Esophagus muscularis mucosa (tissue), 4 donors: ENCODE data around the gene CCDC78. TPM values are rescaled to one million over a fixed set of nuclear protein-coding genes. Genes with fewer than 3 reads are reported as not detected.

ENCODE experiments used
- DNase-seq: peaks from one replicate; pipeline ENCODE4 v3.0.0-alpha.2; 2017; ENCODE audit errors: extremely low spot score
- H3K27ac ChIP-seq, 4 donors: fragments of 200-600 bp; sonication (generic); replicated peaks in 1 of 4; 1 replicate in 3 of 4; 2 replicates in 1 of 4; pipeline ENCODE4 v1.5.1; 2016 to 2019; ENCODE audit warnings: mild to moderate bottlenecking in 1 of 4
- H3K27me3 ChIP-seq, 4 donors: fragments of 200-600 bp; sonication (generic); one replicate each; pipeline versions ENCODE4 v1.5.1 to v1.6.0; 2016 to 2019
- H3K36me3 ChIP-seq, 4 donors: fragments of 200-600 bp; sonication (generic); one replicate each; pipeline ENCODE4 v1.5.1; 2016 to 2019
- H3K4me1 ChIP-seq, 4 donors: fragments of 200-600 bp; sonication (generic); one replicate each; pipeline ENCODE4 v1.5.1; 2016 to 2019
- H3K4me3 ChIP-seq, 4 donors: fragments of 200-600 bp; sonication (generic); 1 replicate in 2 of 4; 2 replicates in 2 of 4; pipeline ENCODE4 v1.5.1; 2016 to 2019; ENCODE audit warnings: mild to moderate bottlenecking in 4 of 4, moderate library complexity in 1 of 4
- H3K9me3 ChIP-seq, 4 donors: fragments of 200-600 bp; sonication (generic); 1 replicate in 3 of 4; 2 replicates in 1 of 4; pipeline ENCODE4 v1.5.1; 2016 to 2019
- CTCF ChIP-seq, 3 experiments: fragments of 200-600 bp in 2 of 3; fragments of 450-650 bp in 1 of 3; sonication (generic) in 2 of 3; IDR thresholded peaks; one replicate each; pipeline ENCODE4 v1.5.1; 2017 to 2019; ENCODE audit warnings: antibody characterized with exemption in 3 of 3, mild to moderate bottlenecking in 2 of 3, moderate library complexity in 1 of 3
- EP300 ChIP-seq: sonication (generic); formaldehyde crosslinking; IDR thresholded peaks from one replicate; pipeline ENCODE4 v1.6.1; 2017; ENCODE audit warnings: antibody characterized with exemption
- POLR2A ChIP-seq: fragments of 450-650 bp; IDR thresholded peaks from one replicate; pipeline ENCODE4 v1.6.1; 2017; ENCODE audit warnings: antibody characterized with exemption, moderate library complexity, mild to moderate bottlenecking, low read depth
- POLR2AphosphoS5 ChIP-seq, 2 donors: sonication (generic); formaldehyde crosslinking; IDR thresholded peaks; one replicate each; pipeline ENCODE4 v1.6.1; 2017; ENCODE audit warnings: antibody characterized with exemption in 2 of 2
- WGBS: methylation state at CpG from one replicate; pipeline ENCODE4 v1.1.5; 2018; 5-methylcytosine and 5-hydroxymethylcytosine counted together
- intact Hi-C: fragments of 100-400 bp; cut with DNase I; formaldehyde crosslinking; loops from one replicate; pipeline ENCODE4 v1.15.1; 2023
- total RNA-seq, 4 donors: library from RNA; depleted of rRNA; stranded (reverse); fragments of >200 nt; gene quantifications; one replicate each; pipeline versions ENCODE4 v1.1.0 to v1.2.1, GENCODE V29; 2016

The CCDC78 gene
- total RNA-seq, 4 donors from 2014 or later = 0.33 to 2.5 (median 0.61) TPM

- no peaks in the 10 kb centered on the region for H3K9me3 ChIP-seq
- H3K4me1 ChIP-seq = no peaks in the 10 kb centered on the region
- 71% methylated on average over 20 of the region's 20 CpGs for WGBS
- TF ChIP-seq EP300 (no peak), POLR2AphosphoS5 (IDR thresholded peaks at IDR 0.05) (no peak), CTCF (IDR thresholded peaks at IDR 0.05) (no peak), POLR2A (no peak)
- H3K36me3 ChIP-seq = no peaks in the 10 kb centered on the region
- intact Hi-C loops = no loop called here
- no peak overlapping the region for H3K4me3 ChIP-seq
- DNase-seq = no peak
- peaks cover 0 to 72% (median 1%) of the 10 kb centered on the region in 4 donors for H3K27me3 ChIP-seq
- no peak overlapping the region for H3K27ac ChIP-seq
Observed at GRCh38 chr16:764184-764750, 38.0 kb upstream of the CCDC78 start.

- intact Hi-C loops = no loop called here
- H3K4me1 ChIP-seq = no peaks in the 10 kb centered on the region
- H3K9me3 ChIP-seq = no peaks in the 10 kb centered on the region
- TF ChIP-seq CTCF (IDR thresholded peaks at IDR 0.05) = no peak
- TF ChIP-seq POLR2A = no peak
- TF ChIP-seq EP300 = no peak
- no peak for TF ChIP-seq POLR2AphosphoS5 (IDR thresholded peaks at IDR 0.05)
- no peak for DNase-seq
- no peak overlapping the region for H3K4me3 ChIP-seq
- H3K27me3 ChIP-seq = peaks cover 0 to 65% (median 1%) of the 10 kb centered on the region in 4 donors
- no peaks in the 10 kb centered on the region for H3K36me3 ChIP-seq
- H3K27ac ChIP-seq = no peak overlapping the region
- 93% methylated on average over 5 of the region's 21 CpGs for WGBS
Observed at GRCh38 chr16:763369-764183, 37.3 kb upstream of the CCDC78 start.

- Histone ChIP-seq H3K4me3 (no peak overlapping the region), H3K27me3 (peaks cover 0 to 64% (median 1%) of the 10 kb centered on the region in 4 donors), H3K9me3 (no peaks in the 10 kb centered on the region), H3K36me3 (no peaks in the 10 kb centered on the region), H3K4me1 (no peaks in the 10 kb centered on the region), H3K27ac (no peak overlapping the region)
- WGBS = 75% methylated on average over 13 of the region's 17 CpGs
- no peak for TF ChIP-seq EP300
- no peak for TF ChIP-seq POLR2A
- no peak for TF ChIP-seq CTCF (IDR thresholded peaks at IDR 0.05)
- no peak for TF ChIP-seq POLR2AphosphoS5 (IDR thresholded peaks at IDR 0.05)
- DNase-seq = no peak
- intact Hi-C loops = no loop called here
Observed at GRCh38 chr16:762595-763268, 36.5 kb upstream of the CCDC78 start.

- 67% methylated on average over 11 of the region's 22 CpGs for WGBS
- intact Hi-C loops = no loop called here
- TF ChIP-seq POLR2A (no peak), POLR2AphosphoS5 (IDR thresholded peaks at IDR 0.05) (no peak), EP300 (no peak), CTCF (IDR thresholded peaks at IDR 0.05) (no peak)
- Histone ChIP-seq H3K9me3 (no peaks in the 10 kb centered on the region), H3K4me1 (no peaks in the 10 kb centered on the region), H3K27ac (no peak overlapping the region), H3K4me3 (no peak overlapping the region), H3K27me3 (peaks cover 0 to 61% (median 1%) of the 10 kb centered on the region in 4 donors), H3K36me3 (no peaks in the 10 kb centered on the region)
- no peak for DNase-seq
Observed at GRCh38 chr16:761625-762513, 35.6 kb upstream of the CCDC78 start.
